Brain microvascular endothelial cell (primary cell): ENCODE results near the gene GID8.

ENCODE experiments used
- DNase-seq: peaks from one replicate; pipeline ENCODE4 v3.0.0-alpha.2; 2020
- H3K27ac ChIP-seq: fragments of 250-450 bp; sonication (Bioruptor Pico); 2 replicates; pipeline ENCODE4 v1.5.1; 2020; ENCODE audit warnings: mild to moderate bottlenecking, moderate library complexity
- H3K27me3 ChIP-seq: fragments of 250-450 bp; sonication (Bioruptor Pico); replicated peaks from 2 replicates; pipeline ENCODE4 v1.5.1; 2020; ENCODE audit warnings: mild to moderate bottlenecking
- H3K36me3 ChIP-seq: fragments of 250-450 bp; sonication (Bioruptor Pico); replicated peaks from 2 replicates; pipeline ENCODE4 v1.5.1; 2020; ENCODE audit warnings: mild to moderate bottlenecking
- H3K4me3 ChIP-seq: 2 replicates; pipeline ENCODE4 v1.5.1; 2011; ENCODE audit warnings: low read depth, mild to moderate bottlenecking, control low read depth, low read length, moderate library complexity
- in situ Hi-C: cut with HindIII; loops from 2 replicates; pipeline ENCODE4 v1.10.0; 2017; ENCODE audit warnings: low sequenced_read_pairs, low pct_ligation_motif_present
- TF ChIP-seq, protein P1 (sequence below): IDR thresholded peaks from 2 replicates; pipeline ENCODE4 v1.5.1; 2011; ENCODE audit warnings: low read depth, mild to moderate bottlenecking, moderate library complexity, low read length, control low read depth, inconsistent platforms; ENCODE audit errors: missing control alignments

Gene GID8

DNA sequence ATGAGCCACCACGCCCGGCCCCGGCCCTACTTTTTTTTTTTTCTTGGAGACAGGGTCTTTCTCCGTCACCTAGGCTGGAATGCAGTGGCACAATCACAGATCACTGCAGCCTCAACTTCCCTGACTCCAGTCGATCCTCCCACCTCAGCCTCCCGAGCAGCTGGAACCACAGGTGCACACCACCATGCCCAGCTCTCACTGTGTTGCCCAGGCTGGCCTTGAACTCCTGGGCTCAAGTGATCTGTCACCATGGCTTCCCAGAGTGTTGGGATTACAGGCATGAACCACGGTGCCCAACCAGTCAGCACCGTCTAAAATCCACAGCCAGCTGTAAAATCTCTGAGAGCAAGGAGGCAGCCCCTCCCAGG, 32.0 kb downstream of the GID8 start:
- H3K27ac ChIP-seq, result no peak overlapping the region
- peaks cover 24% of the 10 kb centered on the region for H3K27me3 ChIP-seq
- DNase-seq, result no peak
- TF ChIP-seq, protein P1, sequence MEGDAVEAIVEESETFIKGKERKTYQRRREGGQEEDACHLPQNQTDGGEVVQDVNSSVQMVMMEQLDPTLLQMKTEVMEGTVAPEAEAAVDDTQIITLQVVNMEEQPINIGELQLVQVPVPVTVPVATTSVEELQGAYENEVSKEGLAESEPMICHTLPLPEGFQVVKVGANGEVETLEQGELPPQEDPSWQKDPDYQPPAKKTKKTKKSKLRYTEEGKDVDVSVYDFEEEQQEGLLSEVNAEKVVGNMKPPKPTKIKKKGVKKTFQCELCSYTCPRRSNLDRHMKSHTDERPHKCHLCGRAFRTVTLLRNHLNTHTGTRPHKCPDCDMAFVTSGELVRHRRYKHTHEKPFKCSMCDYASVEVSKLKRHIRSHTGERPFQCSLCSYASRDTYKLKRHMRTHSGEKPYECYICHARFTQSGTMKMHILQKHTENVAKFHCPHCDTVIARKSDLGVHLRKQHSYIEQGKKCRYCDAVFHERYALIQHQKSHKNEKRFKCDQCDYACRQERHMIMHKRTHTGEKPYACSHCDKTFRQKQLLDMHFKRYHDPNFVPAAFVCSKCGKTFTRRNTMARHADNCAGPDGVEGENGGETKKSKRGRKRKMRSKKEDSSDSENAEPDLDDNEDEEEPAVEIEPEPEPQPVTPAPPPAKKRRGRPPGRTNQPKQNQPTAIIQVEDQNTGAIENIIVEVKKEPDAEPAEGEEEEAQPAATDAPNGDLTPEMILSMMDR, result no peak
- H3K4me3 ChIP-seq, result no peak overlapping the region
- in situ Hi-C loops, result no loop called here
- peaks cover 4% of the 10 kb centered on the region for H3K36me3 ChIP-seq

DNA sequence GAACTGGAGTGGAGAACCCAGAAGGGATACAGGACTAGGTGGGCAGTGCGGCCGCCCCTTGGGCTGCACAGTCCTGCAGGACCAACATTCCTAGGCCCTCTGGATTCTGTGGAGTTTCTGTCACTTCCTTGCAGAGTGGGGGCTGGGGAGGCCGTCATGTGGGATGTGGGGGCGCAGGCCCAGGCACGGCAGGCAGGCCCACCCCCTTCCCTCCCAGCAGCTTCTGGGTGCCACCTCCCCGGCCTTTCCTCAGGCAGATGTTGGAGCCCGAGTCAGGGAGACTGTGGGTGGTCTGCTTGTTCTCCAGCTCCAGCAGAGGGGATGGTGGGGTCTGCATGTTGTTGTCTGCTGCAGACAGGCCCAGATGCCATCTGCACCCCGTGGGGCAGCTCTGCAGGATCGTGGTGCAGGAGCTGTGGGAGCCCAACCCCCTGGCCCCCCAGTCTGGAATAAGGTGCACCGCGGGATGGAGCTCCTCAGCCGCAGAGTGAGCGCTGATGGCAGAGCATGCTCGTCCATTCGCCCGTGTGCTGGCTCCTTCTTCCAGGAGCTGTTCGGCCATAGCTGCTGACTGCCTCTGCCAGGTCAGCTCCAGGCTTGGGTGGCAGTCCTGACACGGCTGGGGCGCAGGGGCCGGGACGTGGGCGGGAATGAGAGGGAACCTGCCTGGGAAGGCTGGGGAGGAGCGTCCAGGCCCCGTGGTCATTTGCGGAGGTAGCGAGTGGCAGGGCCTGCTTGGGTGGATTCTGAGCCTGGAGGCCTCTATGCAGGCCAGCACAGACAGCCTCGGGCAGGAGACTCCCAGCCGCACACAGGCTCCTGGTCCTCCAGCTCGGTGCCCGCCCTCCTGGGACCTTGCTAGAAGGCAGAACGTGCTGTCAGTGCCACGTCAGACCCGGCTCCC, 32.6 kb downstream of the GID8 start:
- TF ChIP-seq, protein P1, result no peak
- no peak overlapping the region for H3K4me3 ChIP-seq
- H3K36me3 ChIP-seq, result no peaks in the 10 kb centered on the region
- in situ Hi-C loops, result no loop called here
- no peak for DNase-seq
- H3K27ac ChIP-seq, result no peak overlapping the region
- peaks cover 29% of the 10 kb centered on the region for H3K27me3 ChIP-seq

- Histone ChIP-seq H3K36me3 (no peaks in the 10 kb centered on the region), H3K4me3 (no peak overlapping the region), H3K27ac (no peak overlapping the region), H3K27me3 (peaks cover 32% of the 10 kb centered on the region)
- no peak for DNase-seq
- TF ChIP-seq, protein P1, result no peak
- in situ Hi-C loops, result no loop called here
Observed at GRCh38 chr20:62971211-62971949, 33.4 kb downstream of the GID8 start.

GRCh38 chr20:62971950-62972844, 34.2 kb downstream of the GID8 start:
- Histone ChIP-seq H3K36me3 (no peaks in the 10 kb centered on the region), H3K4me3 (peak overlapping the region; percentile 12), H3K27me3 (peaks cover 38% of the 10 kb centered on the region), H3K27ac (no peak overlapping the region)
- TF ChIP-seq, protein P1, result peak; percentile 98
- peak; percentile 68 for DNase-seq
- in situ Hi-C loops, result no loop called here

GRCh38 chr20:62972845-62973745, 35.1 kb downstream of the GID8 start:
- TF ChIP-seq, protein P1, result no peak
- no peak overlapping the region for H3K27ac ChIP-seq
- DNase-seq, result no peak
- in situ Hi-C loops, result no loop called here
- H3K27me3 ChIP-seq, result peaks cover 38% of the 10 kb centered on the region
- no peaks in the 10 kb centered on the region for H3K36me3 ChIP-seq
- no peak overlapping the region for H3K4me3 ChIP-seq
